GM13977 (cell line): ENCODE data around the gene CCDC88B.

Source experiments
- DNase-seq: peaks from one replicate; pipeline ENCODE4 v3.0.0; 2012; ENCODE audit warnings: low spot score
- CTCF ChIP-seq: IDR thresholded peaks from 2 replicates; pipeline ENCODE4 v1.5.1; 2012; ENCODE audit warnings: mild to moderate bottlenecking, control low read depth; ENCODE audit not compliant: insufficient read depth; ENCODE audit errors: extremely low read depth, missing control alignments
- in situ Hi-C: fragments of 300-500 bp; cut with MboI; formaldehyde crosslinking; loops from one replicate; pipeline ENCODE4 v1.12.0; 2022; ENCODE audit warnings: low sequenced_read_pairs, low pct_unique_long_range_greater_than_20kb, mixed read lengths, inconsistent platforms; ENCODE audit not compliant: unreplicated experiment

Gene CCDC88B

GRCh38 chr11:64298966-64299846 lies 40.8 kb upstream of the CCDC88B start:
- TF ChIP-seq CTCF: no peak
- DNase-seq: no peak
- in situ Hi-C loops: no loop called here

- no peak for TF ChIP-seq CTCF
- DNase-seq: no peak
- in situ Hi-C loops: no loop called here
Measured at GRCh38 chr11:64299847-64300648, 40.0 kb upstream of the CCDC88B start, which contains the start of gene CATSPERZ. CATSPERZ (plus strand) TSS chr11:64300358; CDS start chr11:64300411, 53 bp downstream.

GRCh38 chr11:64303109-64304031 lies 36.6 kb upstream of the CCDC88B start:
- TF ChIP-seq CTCF: no peak
- DNase-seq: no peak
- in situ Hi-C loops: no loop called here

GRCh38 chr11:64304032-64304315 lies 36.0 kb upstream of the CCDC88B start:
- no peak for DNase-seq
- TF ChIP-seq CTCF: no peak
- in situ Hi-C loops: no loop called here

GRCh38 chr11:64304316-64305072 lies 35.5 kb upstream of the CCDC88B start:
- in situ Hi-C loops: no loop called here
- DNase-seq: peak; percentile 88
- peak; percentile 93 for TF ChIP-seq CTCF
